NCI-H2196 (cell line): ENCODE results near the gene TMX3.
A peak's percentile ranks its signal among the peaks of the same experiment; 100 is the strongest.

ENCODE experiments used
- DNase-seq: peaks from one replicate; lab custom pipeline; 2025; ENCODE audit not compliant: unreplicated experiment; lab: John Stamatoyannopoulos, UW

The TMX3 gene

GRCh38 chr18:68714712-68715496 lies at the start of gene TMX3:
TMX3 (minus strand) TSS chr18:68715108; CDS start chr18:68714981, 127 bp downstream.
- peak; percentile 95 for DNase-seq

- no peak for DNase-seq
Measured at GRCh38 chr18:68764016-68764415, 49.1 kb upstream of the TMX3 start.

- DNase-seq, result no peak
Measured at GRCh38 chr18:68763083-68763482, 48.2 kb upstream of the TMX3 start.

GRCh38 chr18:68759308-68759707 lies 44.4 kb upstream of the TMX3 start:
- DNase-seq, result no peak

GRCh38 chr18:68757126-68757525 lies 42.2 kb upstream of the TMX3 start:
- no peak for DNase-seq

- DNase-seq, result no peak
Measured at GRCh38 chr18:68742206-68742605, 27.3 kb upstream of the TMX3 start.

- no peak for DNase-seq
Measured at GRCh38 chr18:68740966-68741365, 26.1 kb upstream of the TMX3 start.

GRCh38 chr18:68739462-68739861 lies 24.6 kb upstream of the TMX3 start:
- no peak for DNase-seq

GRCh38 chr18:68738564-68738963 lies 23.7 kb upstream of the TMX3 start:
- no peak for DNase-seq

- DNase-seq, result peak; percentile 53
Measured at GRCh38 chr18:68735483-68736343, 20.8 kb upstream of the TMX3 start.

GRCh38 chr18:68734308-68734707 lies 19.4 kb upstream of the TMX3 start:
- DNase-seq, result no peak

- no peak for DNase-seq
Measured at GRCh38 chr18:68733707-68734106, 18.8 kb upstream of the TMX3 start.

- no peak for DNase-seq
Measured at GRCh38 chr18:68728081-68728700, 13.3 kb upstream of the TMX3 start.

GRCh38 chr18:68727506-68727905 lies 12.6 kb upstream of the TMX3 start:
- DNase-seq, result no peak

GRCh38 chr18:68725346-68725745 lies 10.4 kb upstream of the TMX3 start:
- no peak for DNase-seq

GRCh38 chr18:68724021-68724420 lies 9.1 kb upstream of the TMX3 start:
- DNase-seq, result no peak

GRCh38 chr18:68723539-68723938 lies 8.6 kb upstream of the TMX3 start:
- DNase-seq, result no peak

GRCh38 chr18:68722821-68723220 lies 7.9 kb upstream of the TMX3 start:
- no peak for DNase-seq

- DNase-seq, result no peak
Measured at GRCh38 chr18:68721681-68722583, 7.0 kb upstream of the TMX3 start.

- DNase-seq, result no peak
Measured at GRCh38 chr18:68714366-68714711, 569 bp downstream of the TMX3 start.

GRCh38 chr18:68713796-68714195 lies 1.1 kb downstream of the TMX3 start:
- DNase-seq, result no peak
